ENCODE results near the gene TMUB2. TPM values are rescaled to one million over a fixed set of nuclear protein-coding genes. Genes with fewer than 3 reads are reported as not detected.

The TMUB2 gene
- polyA plus RNA-seq, 1 of the 3 experiments (the other 2 are of a cell fraction): 49.5 TPM

GRCh38 chr17:44170499-44171201 lies 16.1 kb upstream of the TMUB2 start, which contains the start of gene ASB16:
Gene ASB16 (plus strand): TSS chr17:44170704. CDS start chr17:44170790, 86 bp downstream.
- peak; percentile 48 for DNase-seq
- POLR2A ChIA-PET: interaction anchor here (1.4 kb wide), 1 partner anchor 16 kb away, joined by 4 read pairs; the partner anchor contains the start of gene TMUB2
- WGBS (ENCODE audit: low lambda C conversion rate): 82% methylated on average over 16 of the region's 21 CpGs

GRCh38 chr17:44171931-44172455 lies 14.8 kb upstream of the TMUB2 start:
- Histone ChIP-seq H3K27ac (ENCODE audit: low read depth in 2 of 2, low read length in 1 of 2) (no peak overlapping the region), H3K9me2 (no peaks in the 10 kb centered on the region), H3K79me2 (ENCODE audit: insufficient read depth) (no peaks in the 10 kb centered on the region), H4K20me1 (ENCODE audit: insufficient read depth) (no peaks in the 10 kb centered on the region), H3F3A (replicated peaks; ENCODE audit: insufficient read depth) (peaks cover 12% of the 10 kb centered on the region), H3K9me3 (no peaks in the 10 kb centered on the region), H3K4me2 (no peak overlapping the region), H2AFZ (ENCODE audit: low read depth) (no peak overlapping the region), H3K27me3 (ENCODE audit: insufficient read depth) (no peaks in the 10 kb centered on the region), H3K4me3 (ENCODE audit: low read depth in 2 of 2, low read length in 1 of 2) (no peak overlapping the region), H3K36me3 (replicated peaks in 1 of 2; ENCODE audit: control insufficient read depth in 1 of 2, insufficient read depth in 2 of 2, low read length in 1 of 2) (peaks cover 0 to 2% of the 10 kb centered on the region in 2 experiments), H3K4me1 (ENCODE audit: control insufficient read depth in 1 of 2, insufficient read depth in 2 of 2, low read depth in 1 of 2, low read length in 1 of 2) (peaks cover 7 to 11% of the 10 kb centered on the region in 2 experiments; a peak in 1 of 4 replicates), H3K9ac (no peak overlapping the region)
- WGBS (ENCODE audit: low lambda C conversion rate): 96% methylated on average over 11 of the region's 17 CpGs
- ChIA-PET CTCF (interaction anchor here (1.0 to 1.4 kb wide), 9 partner anchors 12 to 262 kb away, joined by 3 to 6 read pairs (median 3); partner anchors contain the start of gene HDAC5), POLR2A (interaction anchor here (0.6 to 1.4 kb wide), 3 partner anchors 15 to 28 kb away, joined by 4 read pairs; partner anchors contain the start of gene TMUB2)
- DNase-seq: no peak
- TF ChIP-seq, protein P1, sequence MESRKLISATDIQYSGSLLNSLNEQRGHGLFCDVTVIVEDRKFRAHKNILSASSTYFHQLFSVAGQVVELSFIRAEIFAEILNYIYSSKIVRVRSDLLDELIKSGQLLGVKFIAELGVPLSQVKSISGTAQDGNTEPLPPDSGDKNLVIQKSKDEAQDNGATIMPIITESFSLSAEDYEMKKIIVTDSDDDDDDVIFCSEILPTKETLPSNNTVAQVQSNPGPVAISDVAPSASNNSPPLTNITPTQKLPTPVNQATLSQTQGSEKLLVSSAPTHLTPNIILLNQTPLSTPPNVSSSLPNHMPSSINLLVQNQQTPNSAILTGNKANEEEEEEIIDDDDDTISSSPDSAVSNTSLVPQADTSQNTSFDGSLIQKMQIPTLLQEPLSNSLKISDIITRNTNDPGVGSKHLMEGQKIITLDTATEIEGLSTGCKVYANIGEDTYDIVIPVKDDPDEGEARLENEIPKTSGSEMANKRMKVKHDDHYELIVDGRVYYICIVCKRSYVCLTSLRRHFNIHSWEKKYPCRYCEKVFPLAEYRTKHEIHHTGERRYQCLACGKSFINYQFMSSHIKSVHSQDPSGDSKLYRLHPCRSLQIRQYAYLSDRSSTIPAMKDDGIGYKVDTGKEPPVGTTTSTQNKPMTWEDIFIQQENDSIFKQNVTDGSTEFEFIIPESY (IDR thresholded peaks at IDR 0.05; ENCODE audit: borderline replicate concordance, low read depth): no peak
- TF ChIP-seq RXRA (IDR thresholded peaks at IDR 0.05; ENCODE audit: borderline replicate concordance, low read depth) (no peak), FOSL2 (IDR thresholded peaks at IDR 0.05; ENCODE audit: borderline replicate concordance, low read depth) (no peak), TCF12 (IDR thresholded peaks at IDR 0.05) (no peak)

More at GRCh38 chr17:44170499-44171201, 16.1 kb upstream of the TMUB2 start, which contains the start of gene ASB16:
- Histone ChIP-seq H3K4me2 (peak within 1 kb of the TSS; percentile 7), H3K36me3 (replicated peaks in 1 of 2; ENCODE audit: control insufficient read depth in 1 of 2, insufficient read depth in 2 of 2, low read length in 1 of 2) (no peaks in the 10 kb centered on the region), H3K4me1 (ENCODE audit: control insufficient read depth in 1 of 2, insufficient read depth in 2 of 2, low read depth in 1 of 2, low read length in 1 of 2) (peaks cover 7 to 11% of the 10 kb centered on the region in 2 experiments; a peak in 1 of 4 replicates), H3K9ac (no peak within 1 kb of the TSS), H3F3A (replicated peaks; ENCODE audit: insufficient read depth) (peaks cover 6% of the 10 kb centered on the region), H3K4me3 (ENCODE audit: low read depth in 2 of 2, low read length in 1 of 2) (no peak within 1 kb of the TSS), H3K27ac (ENCODE audit: low read depth in 2 of 2, low read length in 1 of 2) (no peak within 1 kb of the TSS), H3K9me2 (no peaks in the 10 kb centered on the region), H3K27me3 (ENCODE audit: insufficient read depth) (no peaks in the 10 kb centered on the region), H3K79me2 (ENCODE audit: insufficient read depth) (no peaks in the 10 kb centered on the region), H4K20me1 (ENCODE audit: insufficient read depth) (no peaks in the 10 kb centered on the region), H3K9me3 (no peaks in the 10 kb centered on the region), H2AFZ (ENCODE audit: low read depth) (no peak within 1 kb of the TSS)
- TF ChIP-seq REST (IDR thresholded peaks at IDR 0.05; ENCODE audit: low read depth, low read length): no peak
- CTCF ChIA-PET: interaction anchor here (0.7 to 1.4 kb wide), 8 partner anchors 14 to 1048 kb away, joined by 3 to 5 read pairs (median 3); partner anchors contain the start of gene TMUB2
